Upper lobe of left lung (tissue), 4 donors: ENCODE data around the gene CCDC158.

ENCODE experiments used
- POLR2A ChIP-seq, 4 donors: fragments of 450-650 bp; IDR thresholded peaks; one replicate each; pipeline ENCODE4 v1.5.1; 2016 to 2017; ENCODE audit warnings: antibody characterized with exemption in 4 of 4, mild to moderate bottlenecking in 2 of 4
- POLR2AphosphoS5 ChIP-seq, 2 donors: sonication (generic); formaldehyde crosslinking; IDR thresholded peaks; one replicate each; pipeline ENCODE4 v1.5.1; 2017; ENCODE audit warnings: antibody characterized with exemption in 2 of 2
- TF ChIP-seq, protein P1 (sequence below), 6 experiments: fragments of 450-650 bp in 4 of 6; fragments of 200-600 bp in 2 of 6; sonication (generic) in 2 of 6; IDR thresholded peaks; one replicate each; pipeline ENCODE4 v1.5.1; 2016 to 2019; ENCODE audit warnings: antibody characterized with exemption in 6 of 6

DNA sequence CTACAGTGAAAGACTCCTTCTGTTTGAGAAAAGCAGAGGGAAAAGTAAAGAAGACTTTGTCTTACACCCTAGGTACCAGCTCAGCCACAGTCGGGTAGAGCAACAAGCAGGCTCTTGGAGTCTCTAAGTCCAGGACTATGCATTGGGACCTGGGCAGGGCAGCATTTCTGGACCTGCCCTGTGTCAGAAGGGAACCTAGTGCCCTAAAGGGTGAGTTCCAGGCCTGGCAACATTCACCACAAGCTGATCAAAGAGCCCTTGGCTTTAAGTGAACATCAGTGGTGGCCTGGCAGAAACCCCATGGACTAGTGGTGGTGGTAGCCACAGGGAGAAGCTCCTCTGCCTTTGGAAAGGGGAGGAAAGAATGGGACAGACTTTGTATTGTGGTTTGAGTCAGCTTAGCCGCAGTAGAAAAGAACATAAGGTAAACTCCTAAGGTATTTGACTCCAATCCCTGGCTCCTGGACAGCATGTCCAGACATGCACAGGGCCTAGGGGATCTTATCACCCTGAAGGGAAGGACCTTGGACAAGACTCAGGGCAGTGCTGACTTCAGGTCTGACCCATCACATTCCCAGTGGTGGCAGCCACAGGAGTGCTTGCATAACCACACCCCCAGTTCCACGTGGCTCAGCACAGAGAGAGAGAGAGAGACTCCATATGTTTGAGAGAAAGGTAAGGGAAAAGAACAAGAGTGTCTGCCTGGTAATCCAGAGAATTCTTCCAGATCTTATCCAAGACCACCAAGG lies 32.6 kb downstream of the CCDC158 start:
- no peak for TF ChIP-seq POLR2AphosphoS5 (IDR thresholded peaks at IDR 0.05)
- TF ChIP-seq, protein P1, sequence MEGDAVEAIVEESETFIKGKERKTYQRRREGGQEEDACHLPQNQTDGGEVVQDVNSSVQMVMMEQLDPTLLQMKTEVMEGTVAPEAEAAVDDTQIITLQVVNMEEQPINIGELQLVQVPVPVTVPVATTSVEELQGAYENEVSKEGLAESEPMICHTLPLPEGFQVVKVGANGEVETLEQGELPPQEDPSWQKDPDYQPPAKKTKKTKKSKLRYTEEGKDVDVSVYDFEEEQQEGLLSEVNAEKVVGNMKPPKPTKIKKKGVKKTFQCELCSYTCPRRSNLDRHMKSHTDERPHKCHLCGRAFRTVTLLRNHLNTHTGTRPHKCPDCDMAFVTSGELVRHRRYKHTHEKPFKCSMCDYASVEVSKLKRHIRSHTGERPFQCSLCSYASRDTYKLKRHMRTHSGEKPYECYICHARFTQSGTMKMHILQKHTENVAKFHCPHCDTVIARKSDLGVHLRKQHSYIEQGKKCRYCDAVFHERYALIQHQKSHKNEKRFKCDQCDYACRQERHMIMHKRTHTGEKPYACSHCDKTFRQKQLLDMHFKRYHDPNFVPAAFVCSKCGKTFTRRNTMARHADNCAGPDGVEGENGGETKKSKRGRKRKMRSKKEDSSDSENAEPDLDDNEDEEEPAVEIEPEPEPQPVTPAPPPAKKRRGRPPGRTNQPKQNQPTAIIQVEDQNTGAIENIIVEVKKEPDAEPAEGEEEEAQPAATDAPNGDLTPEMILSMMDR (IDR thresholded peaks at IDR 0.05): no peak
- no peak for TF ChIP-seq POLR2A (IDR thresholded peaks at IDR 0.05)
